SK-N-SH treated with all-trans-retinoic acid at 6 μM for 48 hours (cell line): ENCODE data around the gene S100A5.

ENCODE experiments used
- ESRRG ChIP-seq: fragments of 250-450 bp; sonication (Bioruptor Pico); IDR thresholded peaks from 2 replicates; pipeline ENCODE4 v1.6.1; 2021; ENCODE audit warnings: mild to moderate bottlenecking
- GLIS3 ChIP-seq: fragments of 250-450 bp; sonication (Bioruptor Pico); IDR thresholded peaks from 2 replicates; pipeline ENCODE4 v1.5.0; 2020; ENCODE audit warnings: mild to moderate bottlenecking, moderate library complexity
- OSR1 ChIP-seq: fragments of 250-450 bp; sonication (Bioruptor Pico); IDR thresholded peaks from 2 replicates; pipeline ENCODE4 v1.8.0; 2022; ENCODE audit warnings: moderate library complexity, mild to moderate bottlenecking, inconsistent platforms
- PATZ1 ChIP-seq: fragments of 250-450 bp; sonication (Bioruptor Pico); IDR thresholded peaks from 2 replicates; pipeline ENCODE4 v1.8.0; 2020; ENCODE audit warnings: mild to moderate bottlenecking, moderate library complexity, borderline replicate concordance
- PPARA ChIP-seq: fragments of 250-450 bp; sonication (Bioruptor Pico); IDR thresholded peaks from 2 replicates; pipeline ENCODE4 v1.5.0; 2020; ENCODE audit warnings: mild to moderate bottlenecking, borderline replicate concordance
- RARB ChIP-seq: fragments of 250-450 bp; sonication (Bioruptor Pico); IDR thresholded peaks from 2 replicates; pipeline ENCODE4 v1.8.0; 2021; ENCODE audit warnings: mild to moderate bottlenecking, moderate library complexity
- TOX ChIP-seq: fragments of 250-450 bp; sonication (Bioruptor Pico); IDR thresholded peaks from 2 replicates; pipeline ENCODE4 v1.8.0; 2021; ENCODE audit warnings: mild to moderate bottlenecking, moderate library complexity, borderline replicate concordance
- ZC3H10 ChIP-seq: fragments of 250-450 bp; sonication (Bioruptor Pico); IDR thresholded peaks from 2 replicates; pipeline ENCODE4 v1.5.1; 2021; ENCODE audit warnings: mild to moderate bottlenecking, moderate library complexity
- ZFP3 ChIP-seq: fragments of 250-450 bp; sonication (Bioruptor Pico); IDR thresholded peaks from 2 replicates; pipeline ENCODE4 v1.5.0; 2020; ENCODE audit warnings: mild to moderate bottlenecking, moderate library complexity
- ZFP30 ChIP-seq: fragments of 450-650 bp; formaldehyde crosslinking; IDR thresholded peaks from 2 replicates; pipeline ENCODE4 v1.5.0; 2022; ENCODE audit warnings: mild to moderate bottlenecking, moderate library complexity
- ZNF70 ChIP-seq: fragments of 450-650 bp; formaldehyde crosslinking; IDR thresholded peaks from 2 replicates; pipeline ENCODE4 v1.5.0; 2020; ENCODE audit warnings: mild to moderate bottlenecking, moderate library complexity
- ZNF8 ChIP-seq: fragments of 450-650 bp; formaldehyde crosslinking; IDR thresholded peaks from 2 replicates; pipeline ENCODE4 v1.5.0; 2020; ENCODE audit warnings: mild to moderate bottlenecking, moderate library complexity
- TF ChIP-seq, protein P1 (sequence below): fragments of 250-450 bp; sonication (Bioruptor Pico); IDR thresholded peaks from 2 replicates; pipeline ENCODE4 v1.8.0; 2021; ENCODE audit warnings: low read depth, mild to moderate bottlenecking, moderate library complexity, borderline replicate concordance
- TF ChIP-seq, protein P2 (sequence below): fragments of 250-450 bp; sonication (Bioruptor Pico); IDR thresholded peaks from 2 replicates; pipeline ENCODE4 v1.5.1; 2020; ENCODE audit warnings: low read depth, mild to moderate bottlenecking, moderate library complexity

DNA sequence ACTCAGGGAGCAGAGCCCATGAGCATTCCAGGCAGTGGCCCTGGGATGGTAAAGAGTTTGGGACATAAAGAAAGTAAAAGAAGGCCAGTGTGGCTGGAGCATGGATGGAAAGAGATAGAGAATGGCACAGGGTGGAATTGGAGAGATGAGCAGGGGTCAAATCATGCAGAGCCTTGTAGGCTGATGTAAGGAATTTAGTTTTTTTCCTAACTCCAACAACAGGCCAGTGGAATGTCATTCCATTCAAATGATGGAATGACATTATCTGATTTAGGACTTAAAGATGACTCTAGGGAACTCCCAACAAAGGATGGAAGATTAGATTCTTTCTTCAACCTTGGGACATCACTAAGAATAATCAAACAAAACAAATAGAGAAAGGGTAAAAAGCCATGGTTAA is 37.8 kb upstream of the S100A5 start:
- TF ChIP-seq, protein P1, sequence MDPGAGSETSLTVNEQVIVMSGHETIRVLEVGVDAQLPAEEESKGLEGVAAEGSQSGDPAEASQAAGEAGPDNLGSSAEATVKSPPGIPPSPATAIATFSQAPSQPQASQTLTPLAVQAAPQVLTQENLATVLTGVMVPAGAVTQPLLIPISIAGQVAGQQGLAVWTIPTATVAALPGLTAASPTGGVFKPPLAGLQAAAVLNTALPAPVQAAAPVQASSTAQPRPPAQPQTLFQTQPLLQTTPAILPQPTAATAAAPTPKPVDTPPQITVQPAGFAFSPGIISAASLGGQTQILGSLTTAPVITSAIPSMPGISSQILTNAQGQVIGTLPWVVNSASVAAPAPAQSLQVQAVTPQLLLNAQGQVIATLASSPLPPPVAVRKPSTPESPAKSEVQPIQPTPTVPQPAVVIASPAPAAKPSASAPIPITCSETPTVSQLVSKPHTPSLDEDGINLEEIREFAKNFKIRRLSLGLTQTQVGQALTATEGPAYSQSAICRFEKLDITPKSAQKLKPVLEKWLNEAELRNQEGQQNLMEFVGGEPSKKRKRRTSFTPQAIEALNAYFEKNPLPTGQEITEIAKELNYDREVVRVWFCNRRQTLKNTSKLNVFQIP, result no peak
- TF ChIP-seq GLIS3 (CRISPR knock-in tag) (no peak), PATZ1 (CRISPR knock-in tag) (no peak), RARB (CRISPR knock-in tag) (no peak), ZNF70 (CRISPR knock-in tag) (no peak), TOX (no peak), ZNF8 (CRISPR knock-in tag) (no peak), ZFP30 (CRISPR knock-in tag) (no peak), ZFP3 (CRISPR knock-in tag) (no peak), PPARA (CRISPR knock-in tag) (no peak), ESRRG (CRISPR knock-in tag) (no peak), ZC3H10 (no peak), OSR1 (CRISPR knock-in tag) (no peak)
- TF ChIP-seq, protein P2, sequence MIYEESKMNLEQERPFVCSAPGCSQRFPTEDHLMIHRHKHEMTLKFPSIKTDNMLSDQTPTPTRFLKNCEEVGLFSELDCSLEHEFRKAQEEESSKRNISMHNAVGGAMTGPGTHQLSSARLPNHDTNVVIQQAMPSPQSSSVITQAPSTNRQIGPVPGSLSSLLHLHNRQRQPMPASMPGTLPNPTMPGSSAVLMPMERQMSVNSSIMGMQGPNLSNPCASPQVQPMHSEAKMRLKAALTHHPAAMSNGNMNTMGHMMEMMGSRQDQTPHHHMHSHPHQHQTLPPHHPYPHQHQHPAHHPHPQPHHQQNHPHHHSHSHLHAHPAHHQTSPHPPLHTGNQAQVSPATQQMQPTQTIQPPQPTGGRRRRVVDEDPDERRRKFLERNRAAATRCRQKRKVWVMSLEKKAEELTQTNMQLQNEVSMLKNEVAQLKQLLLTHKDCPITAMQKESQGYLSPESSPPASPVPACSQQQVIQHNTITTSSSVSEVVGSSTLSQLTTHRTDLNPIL (CRISPR knock-in tag), result no peak
